Measurements from ENCODE around the gene COX4I1.
"Not testable (repeated sequence)": the region's sequence is repeated elsewhere in the genome, so short reads cannot be mapped to it uniquely, and the experiment has no call there.

COX4I1 gene

DNA sequence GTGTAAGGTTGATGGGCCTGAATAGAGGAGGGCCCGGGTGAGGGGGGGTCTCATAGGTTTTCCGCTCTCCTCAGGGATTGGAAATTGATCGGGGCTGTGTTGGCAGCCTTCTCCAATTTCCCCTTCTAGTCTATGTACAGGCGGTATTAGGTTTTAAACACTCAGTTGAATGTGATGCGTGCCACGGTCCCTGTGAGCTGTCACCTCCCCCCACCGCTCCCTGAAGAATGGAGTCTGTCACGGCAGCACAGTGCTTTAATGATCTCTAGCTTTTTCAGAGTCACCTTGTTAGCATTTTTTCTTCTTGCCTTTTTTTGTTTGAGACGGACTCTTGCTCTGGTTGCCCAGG, 800 bp downstream of the COX4I1 start:
- DNase-seq (ENCODE audit: low spot score): no peak

DNA sequence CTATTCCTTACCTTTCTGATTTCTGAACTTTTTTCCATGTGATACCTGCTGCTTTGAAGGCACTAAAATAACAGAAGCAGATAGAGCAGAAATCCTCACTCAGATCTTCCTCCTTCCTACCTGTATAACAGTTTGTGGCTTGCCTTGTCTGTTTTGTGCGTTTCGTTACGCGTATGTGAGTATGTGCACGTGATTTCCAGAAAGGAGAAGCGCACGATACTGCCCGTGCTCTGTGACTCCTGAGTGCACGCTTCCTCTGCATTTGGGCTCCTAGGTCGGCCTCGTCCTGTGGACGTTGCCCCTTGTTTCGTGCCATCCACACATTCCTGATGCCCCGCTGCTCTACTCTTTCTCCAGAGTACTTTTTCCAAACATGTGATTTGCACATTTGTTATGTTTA, 4.1 kb downstream of the COX4I1 start:
- no peak for DNase-seq (ENCODE audit: low spot score)

DNA sequence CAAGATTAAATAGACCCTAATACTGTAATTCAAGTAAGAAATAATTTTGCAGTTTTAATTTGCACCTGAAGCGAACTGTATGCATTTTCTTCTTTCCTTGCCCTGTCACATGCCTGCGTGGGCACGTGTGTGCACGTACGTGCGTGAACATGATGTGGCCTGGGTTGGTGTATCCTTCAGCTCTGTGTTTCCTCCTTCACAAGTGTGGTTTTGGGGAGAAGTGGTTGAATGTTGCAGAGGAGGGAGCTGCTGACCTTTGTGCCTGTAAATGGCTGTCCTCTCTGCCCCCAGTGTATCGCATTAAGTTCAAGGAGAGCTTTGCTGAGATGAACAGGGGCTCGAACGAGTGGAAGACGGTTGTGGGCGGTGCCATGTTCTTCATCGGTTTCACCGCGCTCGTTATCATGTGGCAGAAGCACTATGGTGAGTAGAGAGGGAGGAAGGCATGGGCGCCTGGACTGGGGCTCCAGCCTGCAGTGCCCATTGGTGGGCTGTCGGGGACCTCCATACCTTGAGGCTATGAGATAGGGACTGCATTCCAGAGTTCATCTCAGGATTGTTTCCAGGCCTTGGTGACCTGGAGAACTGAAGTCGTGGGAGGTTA, 6.0 kb downstream of the COX4I1 start:
- no peak for DNase-seq (ENCODE audit: low spot score)

DNA sequence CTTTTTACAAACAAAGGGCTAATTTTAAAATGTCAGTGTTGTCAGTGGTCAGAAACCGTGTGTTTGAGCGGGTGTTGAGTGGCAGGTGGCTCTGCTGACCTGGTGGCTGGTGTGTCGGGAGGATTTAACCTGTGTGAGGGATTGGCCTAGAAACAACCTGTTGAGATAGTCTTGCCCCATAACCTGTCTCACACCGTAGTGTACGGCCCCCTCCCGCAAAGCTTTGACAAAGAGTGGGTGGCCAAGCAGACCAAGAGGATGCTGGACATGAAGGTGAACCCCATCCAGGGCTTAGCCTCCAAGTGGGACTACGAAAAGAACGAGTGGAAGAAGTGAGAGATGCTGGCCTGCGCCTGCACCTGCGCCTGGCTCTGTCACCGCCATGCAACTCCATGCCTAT, 7.0 kb downstream of the COX4I1 start:
- no peak for DNase-seq (ENCODE audit: low spot score)

DNA sequence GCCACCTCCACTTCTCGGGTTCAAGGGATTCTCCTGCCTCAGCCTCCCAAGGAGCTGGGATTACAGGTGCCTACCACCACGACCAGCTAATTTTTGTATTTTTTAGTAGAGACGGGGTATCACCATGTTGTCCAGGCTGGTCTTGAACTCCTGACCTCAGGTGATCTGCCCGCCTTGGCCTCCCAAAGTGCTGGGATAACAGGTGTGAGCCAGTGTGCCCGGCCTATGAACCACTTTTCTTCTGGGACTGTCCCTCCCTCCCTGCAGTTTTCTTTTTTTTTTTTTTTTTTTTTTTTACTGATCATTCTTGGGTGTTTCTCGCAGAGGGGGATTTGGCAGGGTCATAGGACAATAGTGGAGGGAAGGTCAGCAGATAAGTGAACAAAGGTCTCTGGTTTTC, 7.8 kb downstream of the COX4I1 start:
- not testable (repeated sequence) for DNase-seq (ENCODE audit: low spot score)

DNA sequence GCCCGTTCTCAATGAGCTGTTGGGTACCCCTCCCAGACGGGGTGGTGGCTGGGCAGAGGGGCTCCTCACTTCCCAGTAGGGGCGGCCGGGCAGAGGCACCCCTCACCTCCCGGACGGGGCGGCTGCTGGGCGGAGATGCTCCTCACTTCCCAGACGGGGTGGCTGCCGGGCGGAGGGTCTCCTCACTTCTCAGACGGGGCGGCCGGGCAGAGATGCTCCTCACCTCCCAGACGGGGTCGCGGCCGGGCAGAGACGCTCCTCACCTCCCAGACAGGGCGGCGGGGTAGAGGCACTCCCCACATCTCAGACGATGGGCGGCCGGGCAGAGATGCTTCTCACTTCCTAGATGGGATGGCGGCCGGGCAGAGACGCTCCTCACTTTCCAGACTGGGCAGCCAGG, 8.6 kb downstream of the COX4I1 start:
- DNase-seq (ENCODE audit: low spot score): not testable (repeated sequence)

DNA sequence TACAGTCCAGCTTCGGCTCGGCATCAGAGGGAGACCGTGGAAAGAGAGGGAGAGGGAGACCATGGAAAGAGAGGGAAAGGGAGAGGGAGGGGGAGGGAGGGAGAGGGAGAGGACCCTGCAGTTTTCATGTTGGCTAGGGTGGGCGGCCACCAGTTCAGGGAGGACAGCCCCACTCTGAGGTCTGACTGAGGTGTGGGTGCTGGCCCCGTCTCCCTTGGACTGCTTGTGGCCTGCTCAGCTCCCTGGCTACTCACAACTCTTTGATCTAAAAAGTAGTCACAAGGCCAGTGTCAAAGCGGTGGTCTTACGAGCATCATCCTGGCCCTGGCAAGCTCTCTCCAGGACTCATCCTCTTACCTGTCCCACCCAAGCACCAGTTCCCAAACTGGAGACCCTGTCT, 9.4 kb downstream of the COX4I1 start:
- DNase-seq (ENCODE audit: low spot score): no peak

DNA sequence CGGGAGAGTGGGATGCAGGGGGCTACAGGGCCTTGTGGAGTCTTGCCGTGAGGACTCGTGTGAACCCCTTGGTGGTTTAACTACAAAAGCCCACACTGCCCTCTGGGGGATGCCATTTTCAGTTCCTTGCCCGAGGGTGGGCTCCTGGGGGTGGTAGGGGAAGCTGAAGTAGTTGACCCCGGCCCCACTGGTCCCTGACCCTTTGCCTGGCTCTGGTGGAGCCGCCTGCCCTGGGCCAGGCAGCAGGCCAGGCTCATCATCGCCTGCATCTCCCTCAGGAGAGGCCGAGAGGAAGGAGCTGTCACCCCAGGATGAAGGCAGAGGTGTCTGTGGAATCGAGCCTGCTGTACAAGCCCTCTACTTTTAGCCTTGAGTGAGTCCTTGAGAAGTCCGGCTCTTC, 10.2 kb downstream of the COX4I1 start:
- DNase-seq (ENCODE audit: low spot score): no peak

DNA sequence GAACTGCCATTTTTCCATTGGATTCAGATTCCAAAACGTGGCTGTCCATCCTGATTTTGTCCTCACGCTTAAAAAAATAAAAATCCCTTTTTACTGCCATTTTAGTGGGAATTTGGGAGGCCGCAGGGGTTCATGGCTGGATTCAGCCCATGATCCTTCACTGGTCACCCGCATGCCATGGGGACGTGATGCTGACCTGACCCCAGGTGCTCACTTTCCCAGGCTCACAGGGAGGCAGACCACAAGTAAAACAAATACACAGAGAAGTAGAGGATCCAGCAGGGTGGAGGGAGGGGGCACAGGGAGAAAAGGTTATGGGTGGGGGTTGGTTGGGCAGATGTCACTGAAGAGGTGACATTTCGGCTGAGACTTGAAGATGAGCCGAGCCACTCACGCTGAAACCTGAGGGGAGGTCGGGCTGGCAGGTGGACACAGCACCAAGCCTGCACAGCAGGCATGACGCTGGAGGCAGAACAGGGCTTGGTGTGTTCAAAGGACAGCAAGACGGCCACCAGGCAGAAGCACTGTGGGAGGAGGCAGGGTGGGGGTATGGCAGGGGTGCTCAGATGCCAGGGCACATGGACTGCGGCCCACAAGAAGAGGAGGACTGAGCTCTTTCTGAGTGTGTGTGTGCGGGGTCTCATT, 10.7 kb downstream of the COX4I1 start:
- DNase-seq (ENCODE audit: low spot score): no peak

DNA sequence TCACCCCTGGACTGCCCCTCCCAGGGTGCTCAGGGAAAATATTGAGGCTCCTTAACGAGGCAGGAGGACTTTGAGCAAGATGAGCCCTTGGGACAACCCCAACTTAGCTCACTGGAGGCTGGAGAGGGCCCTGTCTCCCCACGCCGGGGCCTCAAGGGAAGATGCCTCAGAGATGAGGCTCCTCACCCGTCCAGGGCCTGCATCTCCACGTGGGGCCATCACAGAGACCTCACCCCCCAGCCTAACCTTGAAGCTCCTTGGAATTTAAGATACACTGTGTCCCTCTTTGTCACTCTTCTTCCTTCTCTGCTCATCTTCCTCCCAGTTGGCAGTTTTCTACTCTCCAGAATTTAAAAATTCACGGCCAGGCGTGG, 11.2 kb downstream of the COX4I1 start:
- no peak for DNase-seq (ENCODE audit: low spot score)

DNA sequence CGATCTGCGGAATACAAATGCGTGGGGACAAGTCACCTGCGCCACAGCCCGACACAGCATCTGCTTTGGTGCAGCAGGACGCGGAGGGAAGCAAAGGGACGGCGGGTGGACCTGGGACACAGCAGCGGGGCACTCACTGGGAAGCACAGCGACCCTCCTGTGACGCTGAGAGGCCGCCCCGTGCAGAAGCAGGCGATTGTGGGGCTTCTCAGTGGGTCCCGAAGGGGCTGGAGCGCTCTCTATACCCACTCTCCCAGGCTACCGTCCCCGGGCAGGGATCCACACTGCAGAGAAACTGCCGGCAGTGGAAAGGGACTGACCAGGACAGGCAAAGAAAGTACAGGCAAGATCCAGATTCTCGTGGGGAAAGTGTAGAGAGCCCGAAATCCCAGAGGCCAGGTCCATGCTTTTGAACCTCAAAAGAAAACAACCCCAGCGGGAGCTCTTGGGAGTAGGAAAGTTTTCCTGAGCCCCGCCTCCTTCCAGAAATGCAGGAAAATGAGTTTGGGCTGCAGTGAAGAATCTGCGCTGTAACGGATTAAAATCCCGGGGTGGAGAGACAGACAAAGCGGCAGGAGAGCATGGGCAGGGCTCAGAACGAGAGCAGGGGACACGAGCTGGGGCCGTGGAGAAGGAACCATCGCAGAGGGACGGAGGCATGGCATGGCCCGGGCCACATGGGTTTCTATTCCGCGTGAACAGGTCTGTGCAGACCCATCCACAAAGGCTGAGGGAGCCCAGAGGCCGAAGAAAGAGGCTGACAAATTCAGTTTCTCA, 12.7 kb downstream of the COX4I1 start:
- DNase-seq (ENCODE audit: low spot score): no peak

DNA sequence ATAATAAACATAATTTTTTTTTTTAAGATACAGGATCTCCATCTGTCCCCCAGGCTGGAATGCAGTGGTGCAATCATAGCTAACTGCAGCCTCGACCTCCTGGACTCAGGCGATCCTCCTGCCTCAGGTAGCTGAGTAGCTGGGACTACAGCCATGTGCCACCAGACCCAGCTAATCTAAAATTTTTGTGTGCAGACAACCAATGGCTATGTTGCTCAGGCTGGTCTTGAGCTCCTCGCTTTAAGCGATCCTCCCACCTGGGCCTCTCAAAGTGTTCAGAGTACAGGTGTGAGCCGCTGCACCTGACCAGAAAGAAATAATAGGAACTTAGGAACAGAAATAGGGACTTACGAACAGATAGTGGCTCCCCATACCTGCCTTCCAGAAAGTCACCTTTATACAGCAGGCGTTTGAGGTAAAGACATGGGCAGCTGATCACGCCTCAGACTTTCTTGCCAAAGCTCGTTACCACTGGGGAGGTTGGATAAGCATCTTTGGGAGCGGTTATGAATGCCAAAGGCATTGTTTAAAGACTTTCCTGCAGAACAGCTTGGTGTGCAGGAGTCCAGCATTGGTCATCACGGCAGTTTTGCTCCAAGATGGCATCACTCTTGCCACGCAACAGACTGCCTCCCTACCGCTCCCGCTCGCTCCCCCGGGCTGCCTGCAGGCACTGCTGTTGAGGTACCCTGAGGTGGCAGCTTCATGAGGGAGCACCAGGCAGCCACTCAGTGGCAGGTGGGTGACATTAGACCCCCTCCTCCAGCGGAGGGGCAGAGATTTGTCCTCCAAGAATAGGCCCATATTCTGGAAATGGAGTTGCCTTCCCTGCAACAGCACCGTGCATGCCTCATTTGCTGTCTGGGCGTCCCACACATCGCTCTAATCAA, 13.6 kb downstream of the COX4I1 start:
- no peak for DNase-seq (ENCODE audit: low spot score)

DNA sequence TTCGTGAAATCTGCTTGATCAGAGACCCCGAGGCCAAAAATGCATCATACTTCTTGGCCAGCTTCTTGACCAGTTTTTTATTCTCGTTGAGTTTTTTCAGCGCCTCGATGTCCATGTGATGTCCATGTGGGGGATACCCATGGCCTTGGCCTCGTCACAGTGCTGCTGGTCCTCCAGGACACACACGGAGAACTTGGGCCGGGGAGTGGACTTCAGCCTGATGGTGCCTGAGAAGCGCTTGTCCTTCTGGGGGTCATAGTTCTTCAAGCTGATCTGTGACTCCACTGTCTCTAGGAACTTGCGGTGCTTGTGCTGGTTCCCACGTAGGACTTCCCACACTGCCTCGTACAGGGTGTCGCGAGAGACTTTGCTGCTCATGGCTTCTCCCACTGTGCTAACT, 16.7 kb downstream of the COX4I1 start:
- no peak for DNase-seq (ENCODE audit: low spot score)

DNA sequence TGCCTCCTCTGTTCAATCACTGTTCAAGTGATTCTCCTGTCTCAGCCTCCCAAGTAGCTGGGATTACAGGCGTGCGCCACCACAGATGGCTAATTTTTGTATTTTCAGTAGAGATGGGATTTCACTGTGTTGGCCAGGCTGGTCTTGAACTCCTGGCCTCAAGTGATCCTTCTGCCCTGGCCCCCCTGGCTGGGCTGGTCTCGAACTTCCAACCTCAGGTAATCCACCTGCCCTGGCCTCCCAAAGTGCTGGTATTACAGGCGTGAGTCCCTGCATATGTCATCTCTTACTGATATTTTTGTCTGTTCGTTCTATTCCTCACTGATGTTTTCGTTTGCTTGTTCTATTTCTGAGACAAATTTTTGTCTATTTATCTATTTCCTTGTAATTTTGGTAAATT, 17.7 kb downstream of the COX4I1 start:
- not testable (repeated sequence) for DNase-seq (ENCODE audit: low spot score)

DNA sequence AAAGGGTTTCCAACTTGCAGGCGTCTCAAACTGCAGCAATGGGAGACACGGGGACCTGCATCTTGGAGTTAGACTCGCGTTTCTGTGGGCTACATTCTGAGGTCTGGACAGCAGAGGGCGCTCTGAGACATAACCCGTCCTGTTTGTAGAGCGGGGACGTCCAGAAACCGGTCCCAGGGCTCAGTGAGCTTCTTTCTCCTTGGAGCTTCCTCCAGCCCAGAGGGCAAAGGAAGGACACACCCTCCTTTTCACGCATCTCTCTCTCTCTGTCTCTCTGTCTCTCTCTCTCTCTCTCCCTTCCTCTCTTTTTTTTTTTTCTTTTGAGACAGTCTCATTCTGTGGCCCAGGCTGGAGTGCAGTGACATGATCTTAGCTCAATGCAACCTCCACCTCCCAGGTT, 19.8 kb downstream of the COX4I1 start:
- peak; percentile 55 for DNase-seq (ENCODE audit: low spot score)

DNA sequence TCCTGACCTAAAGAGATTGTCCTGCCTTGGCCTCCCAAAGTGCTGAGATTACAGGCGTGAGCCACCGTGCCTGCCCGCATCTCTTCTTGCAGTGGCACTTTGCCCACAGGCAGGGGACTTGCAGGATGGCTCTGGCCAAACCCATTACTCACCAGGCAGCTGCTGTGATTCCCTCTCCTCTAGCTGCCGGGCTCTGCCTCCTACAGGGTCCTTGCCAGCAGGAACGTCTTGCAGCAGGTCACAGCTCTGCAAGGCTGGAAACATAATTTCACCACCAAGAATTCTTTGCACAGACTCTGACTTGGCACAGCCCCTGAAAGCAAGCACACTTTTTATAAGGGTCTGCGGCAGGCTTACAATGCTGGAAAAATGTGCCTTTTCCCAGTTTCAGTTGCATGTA, 20.3 kb downstream of the COX4I1 start:
- DNase-seq (ENCODE audit: low spot score): no peak

DNA sequence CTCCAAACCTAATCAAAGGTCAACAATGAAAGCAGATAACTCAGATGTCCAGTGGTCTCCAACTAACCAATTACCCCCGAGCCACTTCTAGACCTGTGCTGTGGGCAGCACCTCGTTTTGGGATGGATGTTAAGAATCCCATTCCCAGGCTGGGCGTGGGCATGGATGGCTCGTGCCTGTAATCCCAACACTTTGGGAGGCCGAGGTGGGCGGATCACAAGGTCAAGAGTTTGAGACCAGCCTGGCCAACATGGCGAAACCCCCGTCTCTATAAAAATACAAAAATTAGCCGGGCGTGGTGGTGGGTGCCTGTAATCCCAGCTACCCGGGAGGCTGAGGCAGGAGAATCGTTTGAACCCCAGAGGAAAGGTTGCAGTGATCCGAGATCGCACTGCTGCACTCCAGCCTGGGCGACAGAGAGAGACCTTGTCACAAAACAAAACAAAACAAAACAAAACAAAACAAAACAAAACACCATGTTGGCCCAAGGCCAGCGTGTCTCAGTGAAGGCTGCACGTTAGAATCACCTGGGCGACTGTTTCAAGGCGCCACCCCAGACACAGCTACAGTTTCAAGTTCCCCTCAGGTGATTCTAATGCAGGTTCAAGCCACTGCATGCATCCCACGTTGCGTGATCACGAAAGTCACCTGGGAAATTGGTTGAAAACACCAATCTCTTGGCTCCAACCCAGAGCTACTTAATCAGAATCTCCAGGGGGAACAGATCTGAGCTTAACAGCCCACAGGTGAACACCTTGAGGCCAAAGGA, 21.3 kb downstream of the COX4I1 start:
- no peak for DNase-seq (ENCODE audit: low spot score)

DNA sequence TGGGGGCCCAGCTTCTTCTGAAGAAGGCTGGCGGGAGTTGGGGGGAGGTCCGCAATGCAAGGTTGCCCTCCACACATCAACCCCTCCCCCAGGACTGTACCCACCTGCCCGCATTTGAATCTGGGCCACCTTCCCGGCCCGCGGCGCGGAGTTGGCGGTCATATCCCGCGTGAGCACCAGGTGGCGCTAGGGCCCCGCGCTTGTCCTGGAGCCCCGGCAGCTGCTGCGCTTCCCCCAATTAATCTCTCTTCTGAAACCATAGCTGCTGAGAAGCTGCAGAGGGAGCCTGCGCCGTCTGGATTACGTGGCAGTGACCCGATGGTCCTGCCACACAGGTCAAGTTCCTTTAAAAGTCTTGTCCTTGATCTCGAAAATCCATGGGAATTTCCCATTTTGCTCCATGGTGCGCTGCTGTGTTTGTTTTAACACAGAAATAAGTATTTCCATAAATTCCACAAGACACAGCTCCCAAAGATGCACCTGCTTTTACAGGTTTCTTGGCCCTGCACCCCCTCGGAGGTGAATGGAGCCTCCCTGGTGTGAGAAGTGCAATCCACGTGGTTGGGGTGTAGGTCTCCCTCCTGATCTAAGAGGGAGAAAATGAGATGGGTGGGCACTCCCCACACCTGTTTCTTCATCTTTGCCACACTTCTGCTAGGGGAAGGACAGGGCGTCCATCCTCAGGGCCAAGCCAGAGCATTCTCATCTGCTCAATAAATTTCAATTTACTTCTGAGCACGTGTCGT, 22.1 kb downstream of the COX4I1 start:
- DNase-seq (ENCODE audit: low spot score): peak; percentile 62

DNA sequence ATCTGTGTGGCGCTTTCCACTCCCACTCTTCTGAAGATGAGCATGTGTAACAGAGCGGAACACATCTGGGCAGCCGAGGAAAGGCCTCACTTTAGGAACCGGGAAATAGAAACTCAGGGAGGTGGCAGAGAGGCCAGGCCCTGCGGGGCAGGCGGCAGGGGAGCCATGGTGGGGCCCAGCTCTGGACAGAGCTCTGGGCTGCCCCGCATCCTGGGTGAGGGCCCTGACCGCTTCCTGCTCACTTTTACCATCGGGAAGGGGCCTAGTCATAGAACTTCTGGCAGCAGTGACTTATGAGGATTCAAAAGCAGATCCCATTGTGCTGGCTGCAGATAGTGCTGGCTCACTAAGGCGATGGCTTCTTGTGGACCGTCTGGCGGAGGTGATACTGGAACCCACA, 22.6 kb downstream of the COX4I1 start:
- no peak for DNase-seq (ENCODE audit: low spot score)

DNA sequence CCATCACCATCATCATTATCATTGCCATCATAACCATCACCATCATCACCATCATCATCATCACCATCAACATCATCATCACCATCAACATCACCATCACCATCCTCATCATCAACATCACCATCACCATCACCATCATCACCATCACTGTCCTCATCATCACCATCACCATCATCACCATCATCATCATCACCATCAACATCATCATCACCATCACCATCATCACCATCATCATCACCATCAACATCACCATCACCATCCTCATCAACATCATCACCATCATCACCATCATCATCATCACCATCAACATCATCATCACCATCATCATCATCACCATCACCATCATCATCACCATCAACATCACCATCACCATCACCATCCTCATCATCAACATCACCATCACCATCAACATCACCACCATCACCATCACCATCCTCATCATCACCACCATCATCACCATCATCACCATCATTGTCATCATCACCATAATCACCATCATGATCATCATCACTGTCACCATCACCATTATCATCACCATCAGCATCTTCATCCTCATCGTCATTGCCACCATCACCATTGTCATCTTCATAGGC, 23.9 kb downstream of the COX4I1 start:
- no peak for DNase-seq (ENCODE audit: low spot score)

Measured in globus pallidus (tissue), 1 donor.